ENCODE results near the gene PDSS2. TPM values are rescaled to one million over a fixed set of nuclear protein-coding genes. Genes with fewer than 3 reads are reported as not detected.
"Not testable (repeated sequence)": the region's sequence is repeated elsewhere in the genome, so short reads cannot be mapped to it uniquely, and the experiment has no call there.

The PDSS2 gene
- total RNA-seq, 1 experiment from 2014 or later: 10.2 TPM

DNA sequence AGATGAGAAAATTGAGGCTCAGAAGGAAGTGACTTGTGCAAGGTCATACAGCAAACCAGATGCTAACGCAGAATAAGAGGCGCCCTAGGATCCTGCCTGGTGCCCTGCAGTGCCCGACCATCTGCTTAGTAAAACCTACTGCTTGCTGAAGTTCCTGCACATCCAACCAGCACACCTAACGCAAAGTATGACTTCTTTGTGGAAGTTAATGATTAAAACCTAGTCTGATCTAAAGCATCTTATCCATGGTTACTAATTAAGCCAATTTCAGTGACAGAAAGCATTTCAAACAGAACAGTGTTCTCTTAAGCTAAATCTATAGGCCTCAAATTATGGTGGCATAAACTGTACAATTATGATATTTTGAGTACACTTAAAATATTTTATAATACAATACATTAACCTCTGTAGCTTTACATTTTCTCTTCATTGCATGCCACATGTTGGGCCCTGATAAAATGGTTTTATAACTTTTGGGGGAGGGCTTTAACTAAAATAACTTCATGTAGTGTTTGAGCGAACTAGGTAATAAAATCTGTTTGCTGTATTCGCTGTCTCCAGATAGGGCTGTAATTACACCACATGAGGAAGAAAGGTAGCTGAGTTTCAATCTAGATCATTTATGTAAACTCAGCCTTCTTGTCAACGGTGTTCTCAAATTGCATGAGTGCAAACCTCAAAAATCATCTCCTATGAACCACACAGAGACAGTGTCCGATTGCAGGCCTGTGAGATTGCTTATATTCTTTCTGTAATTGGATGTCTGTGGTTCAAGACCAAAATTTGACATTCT is 306.5 kb downstream of the PDSS2 start:
- H3K9me3 Mint-ChIP-seq (ENCODE audit: unreplicated experiment): no peaks in the 10 kb centered on the region
- CTCF ChIA-PET: interaction anchor here (0.6 kb wide), 1 partner anchor 111 kb away, joined by 3 read pairs; no protein-coding TSS in a partner anchor
- TSS peak; percentile 34 for BruUV-seq (replicated peaks)
- intact Hi-C loops (cut with micrococcal nuclease): no loop called here
- POLR2A ChIA-PET: no interaction called here
- TF ChIP-seq, protein P1, sequence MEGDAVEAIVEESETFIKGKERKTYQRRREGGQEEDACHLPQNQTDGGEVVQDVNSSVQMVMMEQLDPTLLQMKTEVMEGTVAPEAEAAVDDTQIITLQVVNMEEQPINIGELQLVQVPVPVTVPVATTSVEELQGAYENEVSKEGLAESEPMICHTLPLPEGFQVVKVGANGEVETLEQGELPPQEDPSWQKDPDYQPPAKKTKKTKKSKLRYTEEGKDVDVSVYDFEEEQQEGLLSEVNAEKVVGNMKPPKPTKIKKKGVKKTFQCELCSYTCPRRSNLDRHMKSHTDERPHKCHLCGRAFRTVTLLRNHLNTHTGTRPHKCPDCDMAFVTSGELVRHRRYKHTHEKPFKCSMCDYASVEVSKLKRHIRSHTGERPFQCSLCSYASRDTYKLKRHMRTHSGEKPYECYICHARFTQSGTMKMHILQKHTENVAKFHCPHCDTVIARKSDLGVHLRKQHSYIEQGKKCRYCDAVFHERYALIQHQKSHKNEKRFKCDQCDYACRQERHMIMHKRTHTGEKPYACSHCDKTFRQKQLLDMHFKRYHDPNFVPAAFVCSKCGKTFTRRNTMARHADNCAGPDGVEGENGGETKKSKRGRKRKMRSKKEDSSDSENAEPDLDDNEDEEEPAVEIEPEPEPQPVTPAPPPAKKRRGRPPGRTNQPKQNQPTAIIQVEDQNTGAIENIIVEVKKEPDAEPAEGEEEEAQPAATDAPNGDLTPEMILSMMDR (IDR thresholded peaks at IDR 0.05; ENCODE audit: unreplicated experiment): no peak
- DNase-seq (ENCODE audit: unreplicated experiment): no peak
- H3K27ac Mint-ChIP-seq (ENCODE audit: low read depth, unreplicated experiment): no peak overlapping the region
- H3K4me1 Mint-ChIP-seq (ENCODE audit: insufficient read depth, unreplicated experiment): peaks cover 15% of the 10 kb centered on the region
- no peak overlapping the region for H3K4me3 Mint-ChIP-seq (ENCODE audit: unreplicated experiment)
- no peaks in the 10 kb centered on the region for H3K27me3 Mint-ChIP-seq (ENCODE audit: insufficient read depth, unreplicated experiment)
- H3K36me3 Mint-ChIP-seq (ENCODE audit: insufficient read depth, unreplicated experiment): peaks cover 11% of the 10 kb centered on the region

DNA sequence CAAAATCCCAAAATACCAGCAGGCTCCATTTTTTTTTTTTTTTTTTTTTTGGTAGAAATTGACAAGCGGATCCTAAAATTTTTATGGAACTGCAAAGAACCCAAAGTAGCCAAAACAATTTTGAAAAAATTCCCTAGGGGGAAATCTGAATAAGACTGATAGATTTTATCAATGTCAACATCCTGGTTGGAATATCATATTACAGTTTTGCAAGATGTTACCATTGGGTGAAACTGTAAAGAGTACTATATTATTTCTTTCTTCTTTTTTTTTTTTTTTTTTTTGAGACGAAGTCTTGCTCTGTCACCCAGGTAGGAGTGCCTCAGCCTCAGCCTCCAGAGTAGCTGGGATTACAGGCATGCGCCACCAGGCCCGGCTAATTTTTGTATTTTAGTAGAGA is 314.7 kb downstream of the PDSS2 start:
- no peak overlapping the region for H3K4me3 Mint-ChIP-seq (ENCODE audit: unreplicated experiment)
- ChIA-PET CTCF (no interaction called here), POLR2A (no interaction called here)
- peaks cover 5% of the 10 kb centered on the region for H3K4me1 Mint-ChIP-seq (ENCODE audit: insufficient read depth, unreplicated experiment)
- H3K27ac Mint-ChIP-seq (ENCODE audit: low read depth, unreplicated experiment): no peak overlapping the region
- H3K27me3 Mint-ChIP-seq (ENCODE audit: insufficient read depth, unreplicated experiment): no peaks in the 10 kb centered on the region
- BruUV-seq (replicated peaks): no TSS peak
- H3K9me3 Mint-ChIP-seq (ENCODE audit: unreplicated experiment): no peaks in the 10 kb centered on the region
- DNase-seq (ENCODE audit: unreplicated experiment): peak; percentile 11
- H3K36me3 Mint-ChIP-seq (ENCODE audit: insufficient read depth, unreplicated experiment): no peaks in the 10 kb centered on the region
- intact Hi-C loops (cut with micrococcal nuclease): no loop called here
- TF ChIP-seq, protein P1 (IDR thresholded peaks at IDR 0.05; ENCODE audit: unreplicated experiment): no peak

DNA sequence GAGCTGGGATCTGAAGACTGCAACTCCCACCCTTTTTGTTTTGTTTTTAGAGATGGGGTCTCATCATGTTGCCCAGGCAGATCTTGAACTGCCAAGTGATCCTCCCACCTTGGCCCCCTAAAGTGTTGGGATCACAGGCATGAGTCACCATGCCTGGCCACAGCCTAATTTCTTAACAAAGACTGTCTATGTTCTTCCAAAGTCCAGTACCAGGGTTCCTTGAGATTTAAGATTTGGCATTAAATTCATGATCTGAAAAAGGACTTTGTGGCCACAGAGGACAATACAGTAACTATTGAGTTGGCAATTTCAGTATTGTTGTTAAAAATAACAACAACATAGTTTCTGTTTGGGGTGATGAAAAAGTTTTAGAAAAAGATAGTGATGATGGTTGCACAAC is 315.4 kb downstream of the PDSS2 start:
- Mint-ChIP-seq H3K27ac (ENCODE audit: low read depth, unreplicated experiment) (no peak overlapping the region), H3K9me3 (ENCODE audit: unreplicated experiment) (no peaks in the 10 kb centered on the region), H3K4me1 (ENCODE audit: insufficient read depth, unreplicated experiment) (peaks cover 5% of the 10 kb centered on the region), H3K27me3 (ENCODE audit: insufficient read depth, unreplicated experiment) (no peaks in the 10 kb centered on the region), H3K36me3 (ENCODE audit: insufficient read depth, unreplicated experiment) (no peaks in the 10 kb centered on the region), H3K4me3 (ENCODE audit: unreplicated experiment) (no peak overlapping the region)
- intact Hi-C loops (cut with micrococcal nuclease): no loop called here
- ChIA-PET CTCF (no interaction called here), POLR2A (no interaction called here)
- TF ChIP-seq, protein P1 (IDR thresholded peaks at IDR 0.05; ENCODE audit: unreplicated experiment): no peak
- BruUV-seq (replicated peaks): no TSS peak
- DNase-seq (ENCODE audit: unreplicated experiment): peak; percentile 14

DNA sequence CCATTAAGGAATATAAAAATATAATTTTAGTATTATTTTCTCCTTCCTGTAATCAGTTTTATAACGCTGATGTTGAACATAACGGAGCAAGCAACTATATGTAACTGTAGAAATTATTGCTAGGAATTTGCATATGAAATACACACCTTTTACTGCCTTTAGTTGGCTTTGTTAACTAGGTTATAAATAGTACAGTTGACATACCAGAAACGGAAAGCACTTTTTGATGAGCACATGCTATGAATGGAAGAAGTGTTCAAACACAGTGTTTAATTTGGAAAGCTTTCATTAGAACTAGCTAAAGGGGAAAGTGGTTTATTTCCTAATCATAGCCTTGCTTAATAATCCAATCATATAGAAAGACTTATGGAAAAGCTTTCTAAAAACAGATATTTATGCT is 318.8 kb downstream of the PDSS2 start:
- no peaks in the 10 kb centered on the region for H3K9me3 Mint-ChIP-seq (ENCODE audit: unreplicated experiment)
- H3K27me3 Mint-ChIP-seq (ENCODE audit: insufficient read depth, unreplicated experiment): no peaks in the 10 kb centered on the region
- CTCF ChIA-PET: interaction anchor here (0.5 kb wide), 1 partner anchor 48 kb away, joined by 3 read pairs; no protein-coding TSS in a partner anchor
- POLR2A ChIA-PET: no interaction called here
- H3K36me3 Mint-ChIP-seq (ENCODE audit: insufficient read depth, unreplicated experiment): no peaks in the 10 kb centered on the region
- TF ChIP-seq, protein P1 (IDR thresholded peaks at IDR 0.05; ENCODE audit: unreplicated experiment): no peak
- no peak overlapping the region for H3K27ac Mint-ChIP-seq (ENCODE audit: low read depth, unreplicated experiment)
- DNase-seq (ENCODE audit: unreplicated experiment): no peak
- peaks cover 5% of the 10 kb centered on the region for H3K4me1 Mint-ChIP-seq (ENCODE audit: insufficient read depth, unreplicated experiment)
- intact Hi-C loops (cut with micrococcal nuclease): no loop called here
- H3K4me3 Mint-ChIP-seq (ENCODE audit: unreplicated experiment): no peak overlapping the region
- BruUV-seq (replicated peaks): no TSS peak

DNA sequence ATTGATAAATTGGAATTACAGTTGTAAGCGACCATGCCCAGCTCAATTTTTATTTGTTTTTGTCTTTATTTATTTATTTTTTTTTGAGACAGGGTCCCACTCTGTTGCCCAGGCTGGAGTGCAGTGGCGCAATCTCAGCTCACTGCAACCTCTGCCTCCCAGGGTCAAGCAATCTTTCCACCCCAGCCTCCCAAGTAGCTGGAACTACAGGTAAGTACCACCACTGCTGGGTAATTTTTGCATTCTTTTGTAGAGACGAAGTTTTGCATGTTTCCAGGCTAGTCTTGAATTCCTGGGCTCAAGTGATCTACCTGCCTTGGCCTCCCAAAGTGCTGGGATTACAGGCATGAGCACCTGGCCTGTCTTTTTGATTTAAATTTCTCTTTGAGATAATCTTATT is 323.0 kb downstream of the PDSS2 start:
- not testable (repeated sequence) for BruUV-seq (replicated peaks); DNase-seq (ENCODE audit: unreplicated experiment)
- intact Hi-C loops (cut with micrococcal nuclease): loop anchor here (10.0 kb wide), 1 partner anchor 178 kb away; no protein-coding TSS in a partner anchor

DNA sequence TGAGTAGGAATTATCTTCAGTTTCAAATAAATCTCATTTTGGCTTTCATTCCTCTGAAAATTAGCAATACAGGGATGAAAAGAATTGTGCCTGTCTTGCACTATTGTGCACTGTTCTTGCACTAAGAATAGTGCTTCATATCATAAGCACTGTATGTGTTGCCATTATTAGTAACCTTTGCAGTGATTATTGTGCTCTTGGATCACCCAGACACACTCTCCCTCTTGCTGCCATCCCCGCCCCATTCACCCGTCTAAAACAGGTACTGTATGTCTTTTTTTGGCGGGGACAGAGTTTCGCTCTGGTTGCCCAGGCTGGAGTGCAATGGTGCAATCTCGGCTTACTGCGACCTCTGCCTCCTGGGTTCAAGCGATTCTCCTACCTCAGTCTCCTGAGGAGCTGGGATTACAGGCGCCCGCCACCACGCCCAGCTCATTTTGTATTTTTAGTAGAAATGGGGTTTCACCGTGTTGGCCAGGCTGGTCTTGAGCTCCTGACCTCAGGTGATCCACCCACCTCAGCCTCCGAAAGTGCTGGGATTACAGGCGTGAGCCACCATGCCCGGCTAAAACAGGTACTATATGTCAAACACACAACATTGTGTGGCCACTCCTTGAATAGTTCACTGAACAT is 324.2 kb downstream of the PDSS2 start:
- H3K4me1 Mint-ChIP-seq (ENCODE audit: insufficient read depth, unreplicated experiment); POLR2A ChIA-PET; H3K27me3 Mint-ChIP-seq (ENCODE audit: insufficient read depth, unreplicated experiment); H3K9me3 Mint-ChIP-seq (ENCODE audit: unreplicated experiment); DNase-seq (ENCODE audit: unreplicated experiment); H3K36me3 Mint-ChIP-seq (ENCODE audit: insufficient read depth, unreplicated experiment); H3K27ac Mint-ChIP-seq (ENCODE audit: low read depth, unreplicated experiment); H3K4me3 Mint-ChIP-seq (ENCODE audit: unreplicated experiment); BruUV-seq (replicated peaks): not testable (repeated sequence)
- intact Hi-C loops (cut with micrococcal nuclease): loop anchor here (10.0 kb wide), 1 partner anchor 180 kb away; no protein-coding TSS in a partner anchor
- CTCF ChIA-PET: interaction anchor here (0.6 to 1.2 kb wide), 3 partner anchors 9 to 110 kb away, joined by 3 to 5 read pairs (median 3); no protein-coding TSS in a partner anchor

More for the DNA sequence above, 323.0 kb downstream of the PDSS2 start:
- not testable (repeated sequence) for H3K27ac Mint-ChIP-seq (ENCODE audit: low read depth, unreplicated experiment); H3K9me3 Mint-ChIP-seq (ENCODE audit: unreplicated experiment); H3K36me3 Mint-ChIP-seq (ENCODE audit: insufficient read depth, unreplicated experiment); H3K4me1 Mint-ChIP-seq (ENCODE audit: insufficient read depth, unreplicated experiment); H3K27me3 Mint-ChIP-seq (ENCODE audit: insufficient read depth, unreplicated experiment); H3K4me3 Mint-ChIP-seq (ENCODE audit: unreplicated experiment)
- CTCF ChIA-PET: interaction anchor here (1.0 kb wide), 1 partner anchor 11 kb away, joined by 3 read pairs; no protein-coding TSS in a partner anchor
- POLR2A ChIA-PET: interaction anchor here (1.0 kb wide), 1 partner anchor 93 kb away, joined by 3 read pairs; no protein-coding TSS in a partner anchor
